T-cell (primary cell): Measurements from ENCODE around the gene PGM1. TPM values are rescaled to one million over a fixed set of nuclear protein-coding genes. Genes with fewer than 3 reads are reported as not detected.

Source experiments
- ATAC-seq, 4 experiments: fragments of 200-7000 bp in 3 of 4; fragments of 150-1000 bp in 1 of 4; cut with Tn5 transposase; replicated peaks in 1 of 4; 1 replicate in 3 of 4; 2 replicates in 1 of 4; pipeline ENCODE4 v1.10.0; 2021; ENCODE audit warnings: moderate library complexity in 3 of 4, mild to moderate bottlenecking in 2 of 4, moderate number of reproducible peaks in 1 of 4
- CTCF ChIA-PET, 2 donors: fragments of 300-600 bp; sonication (Branson Sonifier 250); formaldehyde crosslinking; loops; one replicate each; lab custom pipeline; 2022; ENCODE audit warnings: antibody characterized with exemption in 2 of 2; lab: Charles Lee
- POLR2A ChIA-PET, 2 donors: fragments of 300-600 bp; sonication (Branson Sonifier 250); formaldehyde crosslinking; loops; one replicate each; lab custom pipeline; 2022; ENCODE audit warnings: antibody characterized with exemption in 2 of 2; lab: Charles Lee
- DNase-seq, 35 experiments: peaks; one replicate each; pipeline versions ENCODE4 v3.0.0 to v3.0.0-alpha.2; 2013 to 2023
- H3K27ac ChIP-seq: one replicate; pipeline ENCODE4 v1.5.1; 2013; ENCODE audit warnings: low read length
- H3K27me3 ChIP-seq, 2 experiments: replicated peaks in 1 of 2; 1 replicate in 1 of 2; 2 replicates in 1 of 2; pipeline versions ENCODE4 v1.6.1 to v1.7.0; 2013; ENCODE audit warnings: low read length in 1 of 2, mixed read lengths in 1 of 2; ENCODE audit not compliant: control insufficient read depth in 2 of 2, insufficient read depth in 2 of 2; ENCODE audit errors: extremely low read depth in 1 of 2
- H3K36me3 ChIP-seq, 2 donors: 1 replicate in 1 of 2; 2 replicates in 1 of 2; pipeline versions ENCODE4 v1.6.1 to v1.7.0; 2013; ENCODE audit warnings: low read length in 1 of 2; ENCODE audit not compliant: control insufficient read depth in 2 of 2, insufficient read depth in 1 of 2; ENCODE audit errors: extremely low read depth in 1 of 2
- H3K4me1 ChIP-seq, 2 experiments: 1 replicate in 1 of 2; 2 replicates in 1 of 2; pipeline versions ENCODE4 v1.6.1 to v1.7.0; 2013; ENCODE audit warnings: low read length in 2 of 2, mixed read lengths in 1 of 2; ENCODE audit not compliant: insufficient read depth in 2 of 2, control insufficient read depth in 1 of 2; ENCODE audit errors: extremely low read depth in 1 of 2
- H3K4me3 ChIP-seq, 2 donors: 1 replicate in 1 of 2; 2 replicates in 1 of 2; pipeline versions ENCODE4 v1.5.1 to v1.7.0; 2013; ENCODE audit warnings: mild to moderate bottlenecking in 2 of 2, low read length in 1 of 2, moderate library complexity in 1 of 2; ENCODE audit not compliant: control insufficient read depth in 1 of 2; ENCODE audit errors: extremely low read depth in 1 of 2
- H3K9me3 ChIP-seq: 2 replicates; pipeline ENCODE4 v1.7.0; 2013
- H3K27ac Mint-ChIP-seq, 2 donors: one replicate each; pipeline ENCODE4 v1.8.0; 2020 to 2021; ENCODE audit warnings: mild to moderate bottlenecking in 2 of 2, mixed read lengths in 2 of 2
- H3K27me3 Mint-ChIP-seq, 2 donors: one replicate each; pipeline ENCODE4 v1.8.0; 2021 to 2022; ENCODE audit warnings: mixed read lengths in 2 of 2
- H3K36me3 Mint-ChIP-seq: one replicate; pipeline ENCODE4 v1.8.0; 2021; ENCODE audit warnings: mixed read lengths
- H3K4me1 Mint-ChIP-seq, 3 donors: one replicate each; pipeline ENCODE4 v1.8.0; 2020 to 2022; ENCODE audit warnings: mixed read lengths in 3 of 3, mild to moderate bottlenecking in 1 of 3
- H3K4me3 Mint-ChIP-seq, 3 donors: one replicate each; pipeline ENCODE4 v1.8.0; 2020 to 2022; ENCODE audit warnings: mild to moderate bottlenecking in 3 of 3, mixed read lengths in 3 of 3, moderate library complexity in 3 of 3
- H3K9me3 Mint-ChIP-seq, 3 donors: one replicate each; pipeline ENCODE4 v1.8.0; 2020 to 2022; ENCODE audit warnings: mixed read lengths in 3 of 3
- WGBS: methylation state at CpG from one replicate; pipeline ENCODE4 v1.1.5; 2013; ENCODE audit warnings: missing lambda C conversion rate; ENCODE audit not compliant: insufficient coverage; 5-methylcytosine and 5-hydroxymethylcytosine counted together
- total RNA-seq, 35 experiments: library from RNA in 6 of 35; stranded (reverse) in 6 of 35; fragments of 120-200 nt in 1 of 35; gene quantifications; one replicate each; pipeline versions ENCODE4 v1.2.1 to v1.2.4 and lab custom pipeline; 2013 to 2026

Gene PGM1
- total RNA-seq, 5 donors from 2014 or later (not counting 1 experiment from before 2014, with no cell fraction given), result 12.2 to 17.3 (median 15.5) TPM

DNA sequence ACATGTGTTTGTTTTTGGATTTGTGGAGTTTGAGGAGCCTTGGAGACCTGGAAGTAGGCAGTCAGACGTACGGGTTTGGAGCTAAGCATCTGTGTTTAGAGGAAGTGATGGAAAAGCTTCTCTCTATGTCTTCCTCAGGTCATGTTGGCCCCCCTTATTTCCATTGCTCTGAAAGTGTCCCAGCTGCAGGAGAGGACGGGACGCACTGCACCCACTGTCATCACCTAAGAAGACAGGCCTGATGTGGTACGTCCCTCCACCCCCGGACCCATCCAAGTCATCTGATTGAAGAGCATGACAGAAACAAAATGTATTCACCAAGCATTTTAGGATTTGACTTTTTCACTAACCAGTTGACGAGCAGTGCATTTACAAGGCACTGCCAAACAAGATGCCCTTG lies 66.2 kb downstream of the PGM1 start:
- Mint-ChIP-seq H3K4me1 (peaks cover 16 to 23% (median 19%) of the 10 kb centered on the region in 3 donors), H3K4me3 (no peak overlapping the region)

GRCh38 chr1:63662056-63662836 lies 69.0 kb downstream of the PGM1 start:
- Histone ChIP-seq H3K4me3 (no peak overlapping the region), H3K4me1 (no peaks in the 10 kb centered on the region), H3K36me3 (no peaks in the 10 kb centered on the region), H3K27ac (no peak overlapping the region), H3K9me3 (no peaks in the 10 kb centered on the region), H3K27me3 (no peaks in the 10 kb centered on the region)
- H3K4me3 Mint-ChIP-seq, result no peak overlapping the region
- ChIA-PET POLR2A (interaction anchor here in 1 of 2 donors (0.6 kb wide), 1 partner anchor 11 kb away, joined by 3 read pairs; no protein-coding TSS in a partner anchor), CTCF (no interaction called here)
- 94% methylated on average over 2 of the region's 10 CpGs for WGBS
- H3K4me1 Mint-ChIP-seq, result peaks cover 16 to 23% (median 19%) of the 10 kb centered on the region in 3 donors
- H3K9me3 Mint-ChIP-seq, result peaks cover 0 to 7% (median 3%) of the 10 kb centered on the region in 3 donors
- no peak for ATAC-seq
- H3K27ac Mint-ChIP-seq, result no peak overlapping the region
- no peak for DNase-seq
- peaks cover 72% of the 10 kb centered on the region for H3K36me3 Mint-ChIP-seq
- no peaks in the 10 kb centered on the region for H3K27me3 Mint-ChIP-seq

More for the DNA sequence above, 66.2 kb downstream of the PGM1 start:
- Mint-ChIP-seq H3K9me3 (no peaks in the 10 kb centered on the region), H3K27me3 (no peaks in the 10 kb centered on the region), H3K36me3 (peaks cover 79% of the 10 kb centered on the region), H3K27ac (no peak overlapping the region)
- ChIA-PET CTCF (no interaction called here), POLR2A (no interaction called here)
- no peaks in the 10 kb centered on the region for H3K4me1 ChIP-seq
- no peak overlapping the region for H3K27ac ChIP-seq
- no peak for ATAC-seq
- DNase-seq, result no peak
- 100% methylated on average over 2 of the region's 7 CpGs for WGBS
- peaks cover 4 to 13% of the 10 kb centered on the region in 2 donors for H3K36me3 ChIP-seq
- no peak overlapping the region for H3K4me3 ChIP-seq
- H3K27me3 ChIP-seq, result no peaks in the 10 kb centered on the region
- H3K9me3 ChIP-seq, result no peaks in the 10 kb centered on the region

DNA sequence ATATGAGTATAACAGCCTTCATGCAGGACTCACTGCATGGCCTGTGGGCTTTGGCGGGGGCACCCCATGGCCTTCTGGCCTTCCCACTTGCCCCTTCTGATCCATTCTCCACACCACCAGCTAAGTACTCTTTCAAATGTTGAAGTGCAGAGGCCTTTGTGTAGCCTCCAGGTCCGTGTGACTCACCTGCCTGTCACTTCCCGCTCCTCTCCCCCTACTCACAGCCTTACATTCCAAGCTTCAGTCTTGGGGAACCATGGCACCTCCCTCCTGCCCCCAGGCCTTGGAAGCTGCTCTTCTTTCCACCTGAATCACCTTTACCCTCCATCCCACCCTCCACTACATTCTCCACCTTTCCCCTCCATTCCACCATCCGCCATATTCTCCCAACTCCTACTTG lies 69.6 kb downstream of the PGM1 start:
- Histone ChIP-seq H3K36me3 (no peaks in the 10 kb centered on the region), H3K27ac (no peak overlapping the region), H3K4me3 (no peak overlapping the region), H3K9me3 (no peaks in the 10 kb centered on the region), H3K27me3 (no peaks in the 10 kb centered on the region), H3K4me1 (no peaks in the 10 kb centered on the region)
- Mint-ChIP-seq H3K4me3 (no peak overlapping the region), H3K27me3 (no peaks in the 10 kb centered on the region), H3K27ac (no peak overlapping the region), H3K36me3 (peaks cover 71% of the 10 kb centered on the region), H3K9me3 (peaks cover 0 to 7% (median 3%) of the 10 kb centered on the region in 3 donors), H3K4me1 (peaks cover 11 to 18% (median 15%) of the 10 kb centered on the region in 3 donors)
- no peak for ATAC-seq
- DNase-seq, result no peak
- POLR2A ChIA-PET, result interaction anchor here in 1 of 2 donors (0.6 kb wide), 1 partner anchor 97 kb away, joined by 4 read pairs; no protein-coding TSS in a partner anchor
- CTCF ChIA-PET, result no interaction called here
- 96% methylated on average over 4 of the region's 4 CpGs for WGBS

DNA sequence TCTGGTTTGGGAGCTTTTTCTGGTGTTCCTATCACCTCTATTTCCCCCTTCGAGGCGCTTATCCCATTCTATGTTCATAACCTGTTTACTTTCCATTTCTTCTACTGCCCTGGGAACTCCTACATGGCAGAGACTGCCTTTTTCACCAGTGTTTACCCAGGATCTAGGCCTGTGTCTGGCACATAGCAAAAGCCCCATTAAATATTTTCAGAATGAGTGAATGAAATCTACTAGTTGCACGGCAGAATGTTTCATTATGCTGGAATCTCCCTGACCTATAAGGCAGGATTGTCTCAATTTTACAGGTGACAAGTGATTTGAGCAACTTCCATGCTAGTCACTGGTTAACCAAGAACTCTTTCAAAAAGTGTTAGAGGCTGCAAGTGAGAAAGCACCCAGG lies 70.1 kb downstream of the PGM1 start:
- Mint-ChIP-seq H3K9me3 (peaks cover 0 to 7% (median 3%) of the 10 kb centered on the region in 3 donors), H3K36me3 (peaks cover 68% of the 10 kb centered on the region), H3K4me3 (no peak overlapping the region), H3K4me1 (peaks cover 9 to 15% (median 14%) of the 10 kb centered on the region in 3 donors), H3K27me3 (no peaks in the 10 kb centered on the region), H3K27ac (no peak overlapping the region)
- CTCF ChIA-PET, result no interaction called here
- ATAC-seq, result no peak
- no peak for DNase-seq
- no peak overlapping the region for H3K27ac ChIP-seq
- no peaks in the 10 kb centered on the region for H3K36me3 ChIP-seq
- WGBS, result 100% methylated on average over 3 of the region's 3 CpGs
- H3K4me1 ChIP-seq, result no peaks in the 10 kb centered on the region
- POLR2A ChIA-PET, result interaction anchor here in 1 of 2 donors (0.6 kb wide), 1 partner anchor 96 kb away, joined by 4 read pairs; no protein-coding TSS in a partner anchor
- no peaks in the 10 kb centered on the region for H3K27me3 ChIP-seq
- H3K4me3 ChIP-seq, result no peak overlapping the region
- no peaks in the 10 kb centered on the region for H3K9me3 ChIP-seq

DNA sequence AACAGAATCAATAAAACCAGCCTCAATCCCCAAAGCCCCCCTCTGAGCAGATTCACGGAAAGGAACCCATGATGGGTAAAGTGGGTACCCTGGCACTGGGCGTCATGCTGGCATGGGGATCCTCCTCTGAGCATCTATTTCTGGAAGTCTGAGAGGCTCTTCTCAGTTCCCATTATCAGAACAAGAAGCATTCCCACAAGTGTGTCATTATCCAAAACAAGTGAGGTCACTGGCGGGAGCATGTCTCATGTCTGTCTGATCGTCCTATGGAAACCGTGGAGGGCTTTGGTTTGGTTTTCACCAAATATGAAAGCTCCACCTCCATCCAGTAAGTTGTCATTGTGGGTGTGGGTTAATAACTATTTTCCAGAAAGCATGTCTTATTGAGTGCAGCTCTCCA lies 70.7 kb downstream of the PGM1 start:
- ATAC-seq (no peak), DNase-seq (no peak)
- peaks cover 0 to 7% (median 3%) of the 10 kb centered on the region in 3 donors for H3K9me3 Mint-ChIP-seq
- ChIA-PET POLR2A (no interaction called here), CTCF (no interaction called here)
- no peak overlapping the region for H3K4me3 Mint-ChIP-seq
- no peak overlapping the region for H3K27ac Mint-ChIP-seq
- Histone ChIP-seq H3K9me3 (no peaks in the 10 kb centered on the region), H3K4me1 (no peaks in the 10 kb centered on the region), H3K27me3 (no peaks in the 10 kb centered on the region), H3K36me3 (no peaks in the 10 kb centered on the region), H3K4me3 (no peak overlapping the region), H3K27ac (no peak overlapping the region)
- no peaks in the 10 kb centered on the region for H3K27me3 Mint-ChIP-seq
- H3K4me1 Mint-ChIP-seq, result peaks cover 9 to 13% (median 11%) of the 10 kb centered on the region in 3 donors
- WGBS, result no CpG with 5 or more reads among the region's 5 CpGs
- peaks cover 64% of the 10 kb centered on the region for H3K36me3 Mint-ChIP-seq

DNA sequence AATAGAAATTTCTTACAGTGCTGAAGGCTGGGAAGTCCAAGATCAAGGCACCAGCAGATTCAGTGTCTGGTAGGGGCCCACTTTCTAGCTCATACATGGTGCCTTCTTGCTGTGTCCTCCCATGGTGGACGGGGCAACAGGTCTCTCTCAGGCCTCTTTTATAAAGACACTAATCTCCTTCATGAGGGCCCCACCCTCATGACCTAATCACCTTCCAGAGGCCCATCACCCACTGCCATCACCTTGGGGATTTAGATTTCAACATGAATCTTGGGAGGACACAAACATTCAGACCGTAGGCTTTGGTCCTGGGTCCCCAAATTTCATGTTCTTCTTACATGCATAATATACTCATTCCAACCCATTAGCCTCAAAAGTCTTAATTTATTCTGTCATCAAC lies 71.5 kb downstream of the PGM1 start:
- Histone ChIP-seq H3K27ac (no peak overlapping the region), H3K4me3 (no peak overlapping the region), H3K36me3 (no peaks in the 10 kb centered on the region), H3K4me1 (no peaks in the 10 kb centered on the region), H3K27me3 (no peaks in the 10 kb centered on the region), H3K9me3 (no peaks in the 10 kb centered on the region)
- no peak overlapping the region for H3K27ac Mint-ChIP-seq
- H3K4me3 Mint-ChIP-seq, result no peak overlapping the region
- H3K9me3 Mint-ChIP-seq, result peaks cover 0 to 7% (median 3%) of the 10 kb centered on the region in 3 donors
- WGBS, result no CpG with 5 or more reads among the region's 2 CpGs
- H3K36me3 Mint-ChIP-seq, result peaks cover 55% of the 10 kb centered on the region
- DNase-seq (no peak), ATAC-seq (no peak)
- CTCF ChIA-PET, result interaction anchor here in 1 of 2 donors (0.5 kb wide), 1 partner anchor 10 kb away, joined by 5 read pairs; no protein-coding TSS in a partner anchor
- H3K4me1 Mint-ChIP-seq, result peaks cover 2 to 4% (median 4%) of the 10 kb centered on the region in 3 donors
- no peaks in the 10 kb centered on the region for H3K27me3 Mint-ChIP-seq
- POLR2A ChIA-PET, result no interaction called here
